NCI-H146 treated with DMSO at 0.1 percent for 48 hours (cell line): ENCODE results near the gene NTMT1.

Experiments
- DNase-seq: peaks from one replicate; lab custom pipeline; 2025; ENCODE audit not compliant: unreplicated experiment; lab: John Stamatoyannopoulos, UW

The NTMT1 gene

GRCh38 chr9:129613520-129614175 lies 12.3 kb upstream of the NTMT1 start:
- no peak for DNase-seq

GRCh38 chr9:129614932-129615331 lies 11.0 kb upstream of the NTMT1 start:
- no peak for DNase-seq

- DNase-seq: no peak
These were observed 10.3 kb upstream of the NTMT1 start for GRCh38 chr9:129615407-129616285.

- DNase-seq: no peak
These were observed 8.8 kb upstream of the NTMT1 start for GRCh38 chr9:129617167-129617566.

- DNase-seq: no peak
These were observed 5.9 kb upstream of the NTMT1 start for GRCh38 chr9:129619787-129620668.

GRCh38 chr9:129620669-129621295 lies 5.2 kb upstream of the NTMT1 start, which contains the start of gene C9orf50:
TSS of gene C9orf50 (minus strand) at chr9:129621101. CDS start at chr9:129620574, 527 bp downstream.
- DNase-seq: no peak

- DNase-seq: no peak
These were observed 2.6 kb upstream of the NTMT1 start for GRCh38 chr9:129623331-129623730.

GRCh38 chr9:129624168-129624759 lies 1.7 kb upstream of the NTMT1 start:
- DNase-seq: no peak

- no peak for DNase-seq
These were observed 1.0 kb upstream of the NTMT1 start for GRCh38 chr9:129624947-129625346.

GRCh38 chr9:129626625-129627284 lies 792 bp downstream of the NTMT1 start:
- DNase-seq: no peak

GRCh38 chr9:129627556-129628440 lies 1.8 kb downstream of the NTMT1 start:
- DNase-seq: no peak

GRCh38 chr9:129628709-129629108 lies 2.7 kb downstream of the NTMT1 start:
- DNase-seq: no peak

- no peak for DNase-seq
These were observed 3.4 kb downstream of the NTMT1 start for GRCh38 chr9:129629251-129629820.

GRCh38 chr9:129630967-129631673 lies 5.2 kb downstream of the NTMT1 start:
- DNase-seq: no peak

GRCh38 chr9:129631674-129632129 lies 5.7 kb downstream of the NTMT1 start:
- no peak for DNase-seq

- DNase-seq: no peak
These were observed 6.5 kb downstream of the NTMT1 start for GRCh38 chr9:129632460-129632859.

- no peak for DNase-seq
These were observed 7.2 kb downstream of the NTMT1 start for GRCh38 chr9:129633207-129633606.

- no peak for DNase-seq
These were observed 7.9 kb downstream of the NTMT1 start for GRCh38 chr9:129633848-129634247.
